ENCODE results near the gene ORC1. TPM values are rescaled to one million over a fixed set of nuclear protein-coding genes. Genes with fewer than 3 reads are reported as not detected.

Gene ORC1
- total RNA-seq, 4 donors from 2014 or later, result 0.22 to 1.2 (median 0.81) TPM

DNA sequence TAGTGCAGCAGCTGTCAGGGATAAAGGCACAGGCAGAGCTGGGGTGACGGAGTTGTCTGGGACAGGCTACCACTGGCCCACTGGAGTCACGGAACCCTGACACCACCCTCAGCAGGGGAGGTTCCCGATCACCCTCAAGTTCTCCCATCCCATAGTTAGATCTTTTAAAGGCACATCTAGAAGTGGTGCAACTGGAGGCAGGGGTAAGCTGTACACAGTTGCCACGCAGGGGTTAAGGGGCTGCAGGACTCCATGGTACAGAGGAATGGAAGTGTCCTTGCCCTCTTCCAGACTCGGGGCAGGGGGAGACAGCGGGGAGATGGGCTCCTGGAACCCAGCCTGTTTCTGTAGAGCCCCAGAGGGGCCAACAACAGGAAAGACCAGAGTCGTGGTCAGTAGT, 51.5 kb downstream of the ORC1 start:
- Histone ChIP-seq H3K4me3 (replicated peaks in 1 of 3) (no peak overlapping the region), H3K27ac (no peak overlapping the region), H3K36me3 (peaks cover 51% of the 10 kb centered on the region in 2 donors), H3K9me3 (no peaks in the 10 kb centered on the region), H3K27me3 (no peaks in the 10 kb centered on the region), H3K4me1 (no peaks in the 10 kb centered on the region)
- no peak for TF ChIP-seq CTCF (IDR thresholded peaks at IDR 0.05)
- no peak for TF ChIP-seq POLR2A (IDR thresholded peaks at IDR 0.05)
- intact Hi-C loops (cut with DNase I), result no loop called here
- 80 to 83% methylated on average over 7 of the region's 7 CpGs for WGBS, 2 donors
- DNase-seq, result no peak

GRCh38 chr1:52348704-52349300, 55.4 kb downstream of the ORC1 start:
- Histone ChIP-seq H3K4me1 (no peaks in the 10 kb centered on the region), H3K9me3 (no peaks in the 10 kb centered on the region), H3K4me3 (replicated peaks in 1 of 3) (no peak overlapping the region), H3K36me3 (peaks cover 12 to 13% of the 10 kb centered on the region in 2 donors), H3K27me3 (no peaks in the 10 kb centered on the region), H3K27ac (no peak overlapping the region)
- TF ChIP-seq POLR2A (IDR thresholded peaks at IDR 0.05), result no peak
- TF ChIP-seq CTCF (IDR thresholded peaks at IDR 0.05), result no peak
- DNase-seq, result no peak
- intact Hi-C loops (cut with DNase I), result no loop called here
- WGBS, 2 donors, result 63 to 72% methylated on average over 7 to 8 of the region's 8 CpGs

DNA sequence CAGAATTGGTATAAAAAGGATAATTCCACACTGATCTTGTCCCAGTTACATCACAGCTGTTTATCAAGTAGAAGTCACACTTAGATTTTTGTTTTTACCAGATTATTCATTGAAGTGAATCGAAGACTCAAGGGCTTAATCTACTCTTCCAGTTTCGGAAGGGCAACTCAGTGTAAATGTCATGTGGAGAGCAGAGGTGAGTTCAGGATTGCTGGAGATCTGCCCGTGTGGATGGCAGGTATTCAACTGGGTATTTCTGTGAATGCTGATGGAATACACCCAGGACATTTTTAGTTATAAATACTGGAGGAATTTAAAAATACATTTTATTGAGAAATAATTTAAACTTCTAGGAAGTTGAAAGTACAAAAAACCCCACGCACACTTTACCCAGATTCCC, 57.6 kb downstream of the ORC1 start:
- Histone ChIP-seq H3K4me3 (replicated peaks in 1 of 3) (no peak overlapping the region), H3K4me1 (no peaks in the 10 kb centered on the region), H3K9me3 (no peaks in the 10 kb centered on the region), H3K27me3 (no peaks in the 10 kb centered on the region), H3K36me3 (no peaks in the 10 kb centered on the region), H3K27ac (no peak overlapping the region)
- DNase-seq, result no peak
- intact Hi-C loops (cut with DNase I), result no loop called here
- WGBS, 2 donors, result 83 to 91% methylated on average over 4 of the region's 4 CpGs
- TF ChIP-seq CTCF (IDR thresholded peaks at IDR 0.05) (no peak), POLR2A (IDR thresholded peaks at IDR 0.05) (no peak)

GRCh38 chr1:52345252-52345651, 59.0 kb downstream of the ORC1 start:
- Histone ChIP-seq H3K4me1 (no peaks in the 10 kb centered on the region), H3K36me3 (peaks cover 0 to 3% of the 10 kb centered on the region in 2 donors), H3K27ac (no peak overlapping the region), H3K9me3 (no peaks in the 10 kb centered on the region), H3K27me3 (no peaks in the 10 kb centered on the region), H3K4me3 (replicated peaks in 1 of 3) (no peak overlapping the region)
- intact Hi-C loops (cut with DNase I), result no loop called here
- TF ChIP-seq CTCF (IDR thresholded peaks at IDR 0.05) (no peak), POLR2A (IDR thresholded peaks at IDR 0.05) (no peak)
- DNase-seq, result no peak
- 95 to 100% methylated on average over 2 of the region's 2 CpGs for WGBS, 2 donors

DNA sequence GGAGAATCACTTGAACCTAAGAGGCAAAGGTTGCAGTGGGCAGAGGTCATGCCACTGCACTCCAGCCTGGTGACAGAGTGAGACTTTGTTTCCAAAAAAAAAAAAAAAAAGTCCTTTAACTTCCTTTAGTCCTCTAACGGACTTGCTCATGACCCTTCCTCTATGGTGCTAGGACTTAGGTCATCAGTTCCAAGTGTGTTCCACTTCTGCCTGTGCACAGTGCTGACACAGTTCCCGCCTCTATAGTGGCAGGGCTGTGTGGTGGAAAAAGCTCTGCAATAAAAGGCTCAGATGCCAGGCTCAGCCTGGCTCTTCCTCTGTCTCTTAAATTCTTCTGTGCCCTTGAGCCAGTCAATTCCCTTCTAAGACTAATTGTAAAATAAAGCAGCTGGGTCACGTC, 60.2 kb downstream of the ORC1 start:
- H3K9me3 ChIP-seq, result no peaks in the 10 kb centered on the region
- no peak overlapping the region for H3K27ac ChIP-seq
- DNase-seq, result no peak
- H3K4me1 ChIP-seq, result no peaks in the 10 kb centered on the region
- H3K27me3 ChIP-seq, result no peaks in the 10 kb centered on the region
- intact Hi-C loops (cut with DNase I), result no loop called here
- H3K4me3 ChIP-seq (replicated peaks in 1 of 3), result no peak overlapping the region
- WGBS, 2 donors, result 90 to 98% methylated on average over 3 of the region's 3 CpGs
- peaks cover 6 to 11% of the 10 kb centered on the region in 2 donors for H3K36me3 ChIP-seq
- TF ChIP-seq POLR2A (IDR thresholded peaks at IDR 0.05) (no peak), CTCF (IDR thresholded peaks at IDR 0.05) (no peak)

Measured in thyroid gland (tissue), 4 donors.